ENCODE data around the gene GNG7.
"Not testable (repeated sequence)": the region's sequence is repeated elsewhere in the genome, so short reads cannot be mapped to it uniquely, and the experiment has no call there.

GNG7 gene

DNA sequence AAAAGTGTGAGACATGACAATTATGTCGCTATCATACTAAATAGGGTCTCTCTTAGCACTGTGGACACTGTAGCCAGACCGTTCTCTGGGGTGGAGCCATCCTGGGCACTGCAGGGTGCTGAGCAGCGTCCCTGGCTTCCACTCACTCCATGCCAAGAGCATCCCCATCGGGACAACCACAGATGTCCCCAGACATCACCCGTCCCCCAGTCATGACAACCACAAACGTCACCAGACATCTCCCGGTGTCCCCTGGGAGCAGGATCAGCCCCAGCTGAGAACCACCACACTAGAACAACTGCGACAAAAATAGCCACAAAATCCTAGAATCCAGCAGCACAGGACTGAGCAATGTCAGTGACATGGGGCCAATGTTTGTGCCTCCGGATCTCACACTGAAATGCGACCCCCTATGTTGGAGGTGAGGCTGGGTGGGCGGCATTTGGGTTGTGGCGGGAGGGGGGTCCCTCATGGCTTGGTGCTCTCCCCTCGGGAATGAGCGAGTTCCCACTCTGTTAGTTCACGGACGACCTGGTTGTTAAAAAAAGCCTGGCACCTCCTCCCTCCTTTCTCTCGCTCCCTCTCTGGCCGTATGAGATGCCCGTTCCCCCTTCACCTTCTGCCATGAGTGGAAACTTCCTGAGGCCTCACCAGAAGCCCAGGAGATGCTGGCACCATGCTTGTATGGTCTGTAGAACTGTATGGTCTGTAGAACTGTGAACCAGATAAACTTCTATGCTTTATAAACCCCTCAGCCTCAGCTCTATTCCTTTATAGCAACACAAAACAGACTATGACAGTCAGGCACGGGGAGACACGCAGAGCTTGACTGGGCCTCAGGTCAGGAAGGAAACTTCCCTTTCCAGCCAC lies 132.7 kb downstream of the GNG7 start:
- DNase-seq, result no peak

DNA sequence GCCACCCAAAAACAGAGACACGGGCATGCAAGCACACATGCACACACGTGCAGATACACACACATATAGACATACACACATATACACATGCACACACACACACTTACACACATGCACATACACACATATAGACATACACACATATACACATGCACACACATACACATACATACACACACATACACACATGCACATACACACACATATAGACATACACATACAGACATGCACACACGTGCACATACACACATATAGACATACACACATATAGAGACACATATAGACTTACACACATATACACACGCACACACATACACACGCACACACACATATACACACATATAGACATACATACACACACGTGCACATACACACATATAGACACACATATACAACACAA lies 134.5 kb downstream of the GNG7 start:
- DNase-seq, result no peak

GRCh38 chr19:2567580-2567979 lies 134.9 kb downstream of the GNG7 start:
- DNase-seq, result no peak

DNA sequence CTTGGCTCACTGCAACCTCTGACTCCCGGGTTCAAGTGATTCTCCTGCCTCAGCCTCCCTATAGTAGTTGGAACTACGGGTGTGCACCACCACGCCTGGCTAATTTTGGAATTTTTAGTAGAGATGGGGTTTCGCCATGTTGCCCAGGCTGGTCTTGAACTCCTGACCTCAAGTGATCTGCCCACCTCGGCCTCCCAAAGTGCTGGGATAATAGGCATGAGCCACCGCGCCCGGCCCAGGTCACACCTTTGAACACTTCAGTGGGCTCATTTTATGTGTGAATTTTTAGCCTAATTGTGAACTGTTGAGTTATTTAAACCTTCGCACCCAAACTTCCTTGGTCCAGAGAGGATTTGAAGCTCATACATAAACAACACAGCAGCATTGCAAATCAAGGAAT lies 138.9 kb downstream of the GNG7 start:
- DNase-seq, result not testable (repeated sequence)

DNA sequence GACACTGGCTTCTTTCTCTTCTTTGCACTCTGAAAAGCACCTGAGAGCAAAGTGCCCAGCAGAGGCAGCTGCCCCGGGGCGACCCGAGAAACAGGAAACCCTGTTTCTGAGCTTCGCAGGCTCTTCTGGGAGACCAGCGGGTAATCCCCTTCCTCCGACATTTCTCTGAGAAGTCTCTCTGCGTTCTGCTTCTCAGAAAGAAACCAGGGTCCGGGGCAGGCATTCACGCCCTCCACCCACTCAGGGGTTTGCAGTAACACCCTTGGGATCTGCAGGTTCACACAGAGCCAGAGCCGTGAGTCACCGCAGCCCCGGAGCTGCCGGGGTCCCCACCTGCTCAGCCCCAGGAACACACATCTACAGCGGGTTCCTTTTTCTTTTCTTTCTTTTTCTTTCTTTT lies 140.6 kb downstream of the GNG7 start:
- peak; percentile 74 for DNase-seq

- no peak for DNase-seq
Measured at GRCh38 chr19:2561221-2561620, 141.3 kb downstream of the GNG7 start.

DNA sequence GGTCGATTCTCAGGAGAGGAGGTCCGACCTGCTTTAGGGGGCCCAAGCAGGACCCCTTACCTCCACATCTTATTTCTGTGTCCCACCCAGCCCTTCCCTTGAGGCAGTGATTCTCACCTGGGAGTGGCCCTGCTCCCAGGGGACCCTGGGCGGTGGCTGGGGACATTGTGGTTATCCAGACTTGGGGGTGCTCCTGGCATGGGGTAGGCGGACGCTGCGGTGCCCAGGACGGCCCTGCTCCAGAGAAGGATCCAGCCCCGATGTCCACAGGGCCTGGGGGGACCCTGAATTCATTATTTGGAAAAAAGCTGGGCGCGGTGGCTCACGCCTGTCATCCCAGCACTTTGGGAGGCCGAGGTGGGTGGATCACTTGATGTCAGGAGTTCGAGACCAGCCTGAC lies 142.1 kb downstream of the GNG7 start:
- no peak for DNase-seq

DNA sequence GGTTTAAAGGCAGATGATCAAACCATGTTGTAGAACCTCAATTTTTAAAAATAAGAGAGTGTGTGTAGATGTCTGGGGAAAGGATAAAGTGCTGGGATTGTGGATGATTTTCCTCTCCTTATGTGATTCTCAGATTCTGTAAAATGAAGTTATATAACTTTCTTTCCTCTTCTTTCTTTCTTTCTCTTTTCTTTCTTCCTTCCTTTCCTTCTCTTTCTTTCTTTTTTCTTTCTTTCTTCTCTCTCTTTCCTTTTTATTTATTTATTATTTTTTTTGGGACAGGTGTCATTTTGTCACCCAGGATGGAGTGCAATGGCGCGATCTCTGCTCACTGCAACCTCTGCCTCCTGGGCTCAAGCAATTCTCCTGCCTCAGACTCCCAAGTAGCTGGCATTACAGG lies 144.0 kb downstream of the GNG7 start:
- no peak for DNase-seq

GRCh38 chr19:2558131-2558530 lies 144.4 kb downstream of the GNG7 start:
- not testable (repeated sequence) for DNase-seq

DNA sequence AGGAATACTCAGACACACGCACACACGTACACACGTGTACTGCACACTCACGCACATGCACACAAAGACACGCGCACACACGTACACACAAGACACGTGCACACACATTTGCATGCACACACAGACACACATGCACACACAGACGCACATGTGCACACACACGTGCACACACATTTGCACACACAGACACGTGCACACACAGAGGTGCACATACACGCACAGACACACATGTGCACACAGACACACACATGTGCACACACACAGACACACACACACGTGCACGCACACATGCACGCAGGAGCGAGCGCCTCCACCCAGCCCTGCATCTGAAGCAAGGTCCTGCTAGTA lies 145.4 kb downstream of the GNG7 start:
- DNase-seq, result no peak

DNA sequence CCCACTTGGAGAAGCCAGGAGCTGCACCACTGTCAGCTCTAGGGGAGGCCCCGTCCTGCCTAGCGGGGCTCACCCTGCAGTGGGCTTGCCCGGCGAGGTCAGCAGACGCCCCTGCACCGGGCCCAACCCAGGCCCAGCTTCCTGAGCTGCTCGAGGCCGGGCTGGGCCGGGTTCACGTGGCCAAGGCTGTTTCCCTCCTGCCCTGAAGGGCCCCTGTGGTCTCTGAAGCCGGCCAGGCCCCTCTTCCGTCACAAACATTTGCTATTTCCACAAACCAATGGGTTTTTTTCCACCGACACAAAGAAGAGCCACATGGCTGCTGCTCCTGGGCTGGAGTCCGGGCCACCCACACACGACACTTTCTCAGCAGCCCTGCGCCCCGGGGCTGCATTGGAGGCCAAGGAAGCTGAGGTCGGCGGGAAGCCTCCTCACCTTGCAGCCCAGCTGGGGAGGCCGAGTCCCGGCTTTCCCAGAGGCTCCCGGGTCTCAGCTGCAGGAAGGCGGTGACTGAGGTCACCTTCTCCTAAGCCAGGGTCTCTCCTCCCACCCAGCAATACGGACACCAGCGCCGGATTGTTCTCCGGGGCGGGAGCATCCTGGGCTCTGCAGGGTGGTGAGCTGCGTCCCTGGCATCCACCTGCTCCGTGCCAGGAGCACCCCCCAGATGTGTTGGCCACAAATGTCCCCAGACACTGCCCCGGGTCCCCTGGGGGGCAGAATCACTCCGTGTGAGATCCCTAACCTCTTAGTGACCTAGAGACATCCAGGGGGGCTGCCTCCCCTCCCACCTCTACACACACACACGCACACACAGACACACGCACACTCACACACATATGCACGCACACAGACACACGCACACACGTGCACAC lies 146.0 kb downstream of the GNG7 start:
- no peak for DNase-seq

DNA sequence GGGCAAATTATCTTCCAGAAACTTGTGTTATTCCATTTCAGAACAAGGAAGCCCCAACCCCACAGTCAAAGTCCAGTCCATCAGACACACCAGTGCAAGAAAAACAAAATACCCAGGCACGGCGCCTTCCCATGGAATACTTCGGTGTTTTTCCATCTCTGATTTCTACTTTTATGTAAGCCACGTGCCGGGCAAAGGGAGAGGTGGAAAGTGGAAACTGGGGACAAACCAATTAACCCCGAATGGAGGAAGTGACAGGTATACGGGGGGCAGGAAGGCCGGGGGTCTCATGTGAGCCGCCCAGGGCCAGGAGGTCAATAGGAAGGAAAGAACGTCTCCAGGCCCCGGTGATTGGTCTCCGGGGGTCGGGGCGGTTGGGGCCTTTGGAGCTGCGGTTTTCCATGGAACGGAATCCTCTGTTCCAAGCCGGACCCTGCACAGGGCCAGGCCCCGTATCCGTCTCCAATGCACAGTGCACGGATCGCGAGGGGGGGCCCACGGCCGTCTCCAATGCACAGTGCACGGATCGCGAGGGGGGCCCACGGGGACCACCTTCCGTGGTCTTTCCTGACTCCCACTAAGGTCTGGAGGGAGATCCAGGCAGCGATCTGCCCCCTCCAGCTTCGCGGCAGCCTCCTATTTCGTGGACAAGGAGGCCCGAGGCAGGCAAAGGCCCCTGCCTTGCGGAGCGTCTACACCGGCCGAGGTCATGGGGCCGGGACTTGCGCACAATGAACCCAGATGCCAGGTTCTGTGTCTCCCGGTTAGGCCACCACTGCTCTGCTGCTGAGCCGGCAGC lies 146.9 kb downstream of the GNG7 start:
- no peak for DNase-seq

DNA sequence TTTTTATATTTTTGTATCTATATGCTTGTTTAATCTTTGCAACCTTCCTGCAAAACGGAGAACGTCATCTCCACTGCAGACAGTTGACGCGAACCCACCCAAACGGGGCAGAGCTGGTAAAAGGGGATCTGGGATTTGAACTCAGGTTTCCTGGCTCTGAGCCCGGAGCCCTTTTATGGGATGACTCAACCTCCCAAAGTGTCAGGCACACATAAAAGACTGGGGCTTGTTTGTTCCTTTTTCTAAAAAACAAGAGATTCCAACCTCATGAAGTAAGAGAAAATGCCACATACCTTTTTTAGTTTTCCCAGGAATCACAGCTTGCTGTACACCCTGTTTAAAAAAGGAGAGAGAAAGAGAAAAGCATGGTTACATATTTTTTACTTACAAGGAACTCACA lies 147.6 kb downstream of the GNG7 start:
- no peak for DNase-seq

GRCh38 chr19:2553510-2553909 lies 149.0 kb downstream of the GNG7 start:
- DNase-seq, result no peak

DNA sequence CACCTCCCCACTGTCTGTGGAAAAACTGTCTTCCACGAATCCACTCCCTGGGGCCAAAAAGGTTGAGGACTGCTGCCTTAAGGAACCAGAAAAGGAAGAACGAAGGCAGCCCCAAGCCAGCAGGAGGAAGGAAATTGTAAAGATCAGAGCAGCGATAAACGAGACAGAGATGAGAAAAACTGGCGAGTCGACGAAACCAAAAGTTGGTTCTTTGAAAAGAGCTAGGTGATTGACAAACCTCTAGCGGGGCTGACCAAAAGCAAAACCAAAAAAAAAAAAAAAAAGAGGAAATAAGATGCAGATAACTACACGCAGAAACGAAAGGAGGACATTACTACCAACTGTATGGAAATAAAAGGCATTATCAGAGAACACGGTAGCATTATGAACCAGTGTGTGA lies 149.6 kb downstream of the GNG7 start:
- peak; percentile 60 for DNase-seq

GRCh38 chr19:2551864-2552185 lies 150.7 kb downstream of the GNG7 start:
- no peak for DNase-seq

GRCh38 chr19:2551172-2551863 lies 151.2 kb downstream of the GNG7 start:
- no peak for DNase-seq

GRCh38 chr19:2550431-2551171 lies 151.9 kb downstream of the GNG7 start:
- DNase-seq, result no peak

DNA sequence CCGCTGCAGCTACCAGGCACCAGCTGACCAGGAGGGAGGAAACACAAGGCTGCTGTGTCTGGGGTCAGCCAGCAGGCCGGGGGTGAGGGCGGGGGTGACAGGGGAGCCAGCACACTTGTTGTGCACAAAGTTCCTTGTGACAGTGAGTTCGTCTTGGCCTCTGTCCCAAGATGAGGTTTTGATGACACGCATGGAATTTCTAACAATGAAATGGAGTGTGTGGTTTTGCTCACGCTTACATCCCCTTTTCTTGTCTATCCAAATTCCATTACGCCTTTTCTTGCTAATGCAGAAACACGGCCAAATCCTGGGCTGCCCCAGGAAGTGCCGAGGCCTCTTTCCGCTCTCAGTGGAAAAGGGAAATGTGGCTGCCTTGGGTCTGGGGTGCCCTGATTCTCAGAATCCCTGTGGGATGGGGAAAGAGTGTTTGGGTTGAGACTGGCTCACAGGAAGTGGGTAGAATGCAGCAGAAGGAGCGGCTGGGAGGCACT lies 152.7 kb downstream of the GNG7 start:
- no peak for DNase-seq

- no peak for DNase-seq
Measured at GRCh38 chr19:2548966-2549365, 153.5 kb downstream of the GNG7 start.

DNA sequence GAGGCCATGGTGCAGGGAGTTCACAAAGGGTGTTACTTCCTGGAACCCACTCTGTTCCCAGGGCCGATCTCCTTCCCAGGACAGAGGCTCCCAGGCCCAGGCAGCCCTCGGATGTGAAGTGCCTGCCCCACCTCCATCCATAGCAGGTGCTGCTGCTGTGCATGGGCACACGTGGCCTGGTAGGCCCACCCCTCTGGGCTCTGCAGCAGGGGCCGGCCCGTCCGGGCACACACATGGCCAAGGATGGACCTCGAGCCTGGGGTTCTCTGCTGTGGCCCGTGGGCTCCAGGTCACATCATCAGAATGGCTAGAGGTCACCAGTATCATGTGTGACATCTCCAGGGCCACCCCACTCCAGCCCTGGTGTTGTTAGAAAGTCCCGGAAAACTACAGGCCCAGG lies 154.8 kb downstream of the GNG7 start:
- DNase-seq, result no peak
